OCI-LY3 (cell line): Measurements from ENCODE around the gene CLDND2.

Experiments used
- CTCF ChIP-seq: fragments of 200-600, 300-600 bp; sonication (generic); IDR thresholded peaks from 2 replicates; pipeline ENCODE4 v1.5.1; 2014; ENCODE audit warnings: antibody characterized with exemption, low read length, low read depth
- EZH2phosphoT487 ChIP-seq: fragments of 200-600 bp; shearing (Covaris generic); IDR thresholded peaks from 2 replicates; pipeline ENCODE4 v1.6.1; 2018; ENCODE audit warnings: antibody characterized with exemption, mixed run types, low read depth

DNA sequence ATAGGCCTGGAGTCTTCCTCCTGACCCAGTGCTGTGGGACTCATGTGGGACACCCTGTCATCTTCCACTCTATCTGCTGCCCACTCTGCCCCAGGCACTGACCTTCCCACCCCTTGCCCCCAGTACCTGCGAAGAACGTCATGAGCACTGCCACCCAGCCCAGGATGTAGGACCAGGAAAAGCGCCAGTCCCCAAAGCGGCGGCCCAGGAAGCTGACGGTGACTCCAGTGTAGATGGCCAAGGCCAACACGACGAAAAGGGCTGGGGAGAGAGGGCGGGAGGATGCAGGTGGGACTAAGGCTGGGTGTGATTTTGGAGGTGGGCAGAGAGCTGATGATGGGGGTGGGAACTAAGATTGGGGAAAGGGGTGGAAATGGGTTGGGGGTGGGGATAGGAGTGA is 11.6 kb upstream of the CLDND2 start:
- TF ChIP-seq CTCF (no peak), EZH2phosphoT487 (no peak)
